Measurements from ENCODE around the gene RBMS3. TPM values are rescaled to one million over a fixed set of nuclear protein-coding genes. Genes with fewer than 3 reads are reported as not detected.

The RBMS3 gene
- total and polyA plus RNA-seq, 4 donors = 4.8 to 117 (median 29.4) TPM

DNA sequence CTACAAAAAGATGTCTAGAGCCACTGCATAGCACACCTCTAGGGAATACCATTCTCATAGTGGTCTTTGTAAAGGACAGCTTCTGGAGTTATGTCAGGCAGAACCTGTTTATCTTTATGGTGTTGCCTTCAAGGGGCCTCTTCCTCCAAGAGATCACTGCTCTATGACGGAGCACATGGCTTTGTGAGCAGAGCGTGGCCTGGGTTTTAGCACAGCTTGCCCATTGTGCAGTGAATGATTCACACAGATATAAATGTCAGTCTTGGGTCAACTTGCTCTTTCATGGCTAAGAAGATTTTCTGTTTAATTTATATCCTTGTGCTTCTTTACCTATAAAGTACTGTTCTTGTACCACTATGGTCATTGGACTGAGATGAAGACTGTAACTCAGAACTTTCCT lies 41.5 kb upstream of the RBMS3 start:
- no peak for DNase-seq
- 93 to 98% methylated on average over 2 of the region's 2 CpGs for WGBS, 2 donors
- no peak overlapping the region for H3K27ac ChIP-seq (ENCODE audit: low read depth in 1 of 2, low read length in 1 of 2)
- peaks cover 0 to 3% (median 0%) of the 10 kb centered on the region in 4 donors for H3K9me3 ChIP-seq (ENCODE audit: control insufficient read depth in 4 of 4, insufficient read depth in 3 of 4, low read length in 3 of 4)
- no peak overlapping the region for H3K4me3 ChIP-seq
- TF ChIP-seq, protein P1, sequence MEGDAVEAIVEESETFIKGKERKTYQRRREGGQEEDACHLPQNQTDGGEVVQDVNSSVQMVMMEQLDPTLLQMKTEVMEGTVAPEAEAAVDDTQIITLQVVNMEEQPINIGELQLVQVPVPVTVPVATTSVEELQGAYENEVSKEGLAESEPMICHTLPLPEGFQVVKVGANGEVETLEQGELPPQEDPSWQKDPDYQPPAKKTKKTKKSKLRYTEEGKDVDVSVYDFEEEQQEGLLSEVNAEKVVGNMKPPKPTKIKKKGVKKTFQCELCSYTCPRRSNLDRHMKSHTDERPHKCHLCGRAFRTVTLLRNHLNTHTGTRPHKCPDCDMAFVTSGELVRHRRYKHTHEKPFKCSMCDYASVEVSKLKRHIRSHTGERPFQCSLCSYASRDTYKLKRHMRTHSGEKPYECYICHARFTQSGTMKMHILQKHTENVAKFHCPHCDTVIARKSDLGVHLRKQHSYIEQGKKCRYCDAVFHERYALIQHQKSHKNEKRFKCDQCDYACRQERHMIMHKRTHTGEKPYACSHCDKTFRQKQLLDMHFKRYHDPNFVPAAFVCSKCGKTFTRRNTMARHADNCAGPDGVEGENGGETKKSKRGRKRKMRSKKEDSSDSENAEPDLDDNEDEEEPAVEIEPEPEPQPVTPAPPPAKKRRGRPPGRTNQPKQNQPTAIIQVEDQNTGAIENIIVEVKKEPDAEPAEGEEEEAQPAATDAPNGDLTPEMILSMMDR (IDR thresholded peaks at IDR 0.05; ENCODE audit: control extremely low read depth, extremely low read depth) = no peak
- ATAC-seq (ENCODE audit: insufficient read depth, low FRiP score) = no peak
- no peak overlapping the region for H3K9ac ChIP-seq (ENCODE audit: insufficient read depth in 1 of 2, low read length in 2 of 2)
- H3K27me3 ChIP-seq (ENCODE audit: control insufficient read depth in 3 of 3, insufficient read depth in 3 of 3, low read length in 2 of 3) = no peaks in the 10 kb centered on the region
- H3K4me1 ChIP-seq (ENCODE audit: control insufficient read depth in 5 of 5, insufficient read depth in 5 of 5, low read length in 5 of 5) = no peaks in the 10 kb centered on the region
- no peaks in the 10 kb centered on the region for H3K36me3 ChIP-seq (ENCODE audit: control insufficient read depth in 4 of 4, insufficient read depth in 4 of 4, low read length in 4 of 4)

DNA sequence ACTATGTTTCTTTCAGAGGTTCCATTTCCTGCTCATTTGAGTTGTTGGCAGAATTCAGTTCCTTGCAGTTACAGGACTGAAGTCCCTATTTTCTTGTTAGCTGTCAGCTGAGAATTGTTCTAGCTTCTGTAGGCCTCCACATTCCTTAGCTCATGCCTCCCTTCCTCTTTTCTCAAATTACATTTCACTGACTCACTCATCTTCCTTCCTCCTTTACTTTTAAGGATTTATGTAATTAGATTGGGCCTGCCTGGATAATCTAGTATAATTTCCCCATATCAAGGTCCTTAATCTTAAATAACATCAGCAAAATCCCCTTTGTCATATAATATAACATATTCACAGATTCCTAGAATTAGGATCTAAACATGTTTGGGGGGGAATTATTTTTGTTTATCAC lies 40.6 kb upstream of the RBMS3 start:
- H3K9ac ChIP-seq (ENCODE audit: insufficient read depth in 1 of 2, low read length in 2 of 2) = no peak overlapping the region
- ATAC-seq (ENCODE audit: insufficient read depth, low FRiP score) (peak; percentile 34), DNase-seq (no peak)
- no peak overlapping the region for H3K4me3 ChIP-seq
- H3K36me3 ChIP-seq (ENCODE audit: control insufficient read depth in 4 of 4, insufficient read depth in 4 of 4, low read length in 4 of 4) = no peaks in the 10 kb centered on the region
- TF ChIP-seq, protein P1 (IDR thresholded peaks at IDR 0.05; ENCODE audit: control extremely low read depth, extremely low read depth) = no peak
- no peaks in the 10 kb centered on the region for H3K4me1 ChIP-seq (ENCODE audit: control insufficient read depth in 5 of 5, insufficient read depth in 5 of 5, low read length in 5 of 5)
- peaks cover 0 to 3% (median 0%) of the 10 kb centered on the region in 4 donors for H3K9me3 ChIP-seq (ENCODE audit: control insufficient read depth in 4 of 4, insufficient read depth in 3 of 4, low read length in 3 of 4)
- no peaks in the 10 kb centered on the region for H3K27me3 ChIP-seq (ENCODE audit: control insufficient read depth in 3 of 3, insufficient read depth in 3 of 3, low read length in 2 of 3)
- H3K27ac ChIP-seq (ENCODE audit: low read depth in 1 of 2, low read length in 1 of 2) = no peak overlapping the region

DNA sequence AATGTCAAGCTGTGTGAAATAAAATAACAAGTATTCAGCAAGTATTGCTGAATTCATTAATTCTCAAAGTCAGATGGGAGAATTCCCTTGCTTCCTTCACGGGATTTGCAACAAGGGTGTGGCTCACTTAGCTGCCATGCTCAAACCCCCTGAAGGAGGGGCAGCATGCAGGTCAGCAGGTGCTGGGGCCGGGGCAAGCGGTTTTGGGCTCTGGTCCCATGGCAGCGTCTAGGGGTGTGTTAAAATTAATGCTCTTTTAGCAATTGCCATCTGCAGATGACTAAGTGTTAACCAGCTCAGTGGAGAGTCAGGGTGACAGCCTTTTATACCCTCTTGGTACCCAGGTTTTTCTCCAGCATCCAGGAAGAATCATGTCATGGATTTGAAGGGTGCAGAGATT lies 40.0 kb upstream of the RBMS3 start:
- Histone ChIP-seq H3K36me3 (ENCODE audit: control insufficient read depth in 4 of 4, insufficient read depth in 4 of 4, low read length in 4 of 4) (no peaks in the 10 kb centered on the region), H3K4me1 (ENCODE audit: control insufficient read depth in 5 of 5, insufficient read depth in 5 of 5, low read length in 5 of 5) (no peaks in the 10 kb centered on the region), H3K9ac (ENCODE audit: insufficient read depth in 1 of 2, low read length in 2 of 2) (no peak overlapping the region), H3K4me3 (no peak overlapping the region), H3K27me3 (ENCODE audit: control insufficient read depth in 3 of 3, insufficient read depth in 3 of 3, low read length in 2 of 3) (no peaks in the 10 kb centered on the region), H3K9me3 (ENCODE audit: control insufficient read depth in 4 of 4, insufficient read depth in 3 of 4, low read length in 3 of 4) (peaks cover 0 to 3% (median 0%) of the 10 kb centered on the region in 4 donors), H3K27ac (ENCODE audit: low read depth in 1 of 2, low read length in 1 of 2) (no peak overlapping the region)
- ATAC-seq (ENCODE audit: insufficient read depth, low FRiP score) (no peak), DNase-seq (no peak)
- TF ChIP-seq, protein P1 (IDR thresholded peaks at IDR 0.05; ENCODE audit: control extremely low read depth, extremely low read depth) = no peak
- 94% methylated on average over 4 of the region's 4 CpGs for WGBS, 2 donors

DNA sequence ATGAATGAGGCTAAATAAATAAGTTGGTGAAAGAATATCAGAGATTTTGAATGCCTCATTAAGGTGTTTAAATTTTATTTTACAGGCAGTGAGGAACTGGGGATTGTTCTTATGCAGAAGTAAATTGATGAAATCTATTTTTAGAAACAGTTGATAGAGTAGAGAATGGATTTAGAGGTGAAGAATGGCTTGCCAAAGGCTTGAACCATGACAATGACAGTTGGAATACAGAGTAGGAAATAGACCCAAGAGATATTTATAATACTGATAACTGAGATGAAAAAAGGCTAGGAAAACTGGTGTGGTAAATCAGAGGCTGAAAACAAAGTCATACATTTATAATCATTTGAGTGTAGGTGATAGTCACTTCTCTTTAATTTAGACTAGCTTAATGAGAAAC lies 39.0 kb upstream of the RBMS3 start:
- Histone ChIP-seq H3K9me3 (ENCODE audit: control insufficient read depth in 4 of 4, insufficient read depth in 3 of 4, low read length in 3 of 4) (peaks cover 0 to 3% (median 0%) of the 10 kb centered on the region in 4 donors), H3K27ac (ENCODE audit: low read depth in 1 of 2, low read length in 1 of 2) (no peak overlapping the region), H3K4me3 (no peak overlapping the region), H3K9ac (ENCODE audit: insufficient read depth in 1 of 2, low read length in 2 of 2) (no peak overlapping the region), H3K27me3 (ENCODE audit: control insufficient read depth in 3 of 3, insufficient read depth in 3 of 3, low read length in 2 of 3) (no peaks in the 10 kb centered on the region), H3K4me1 (ENCODE audit: control insufficient read depth in 5 of 5, insufficient read depth in 5 of 5, low read length in 5 of 5) (no peaks in the 10 kb centered on the region), H3K36me3 (ENCODE audit: control insufficient read depth in 4 of 4, insufficient read depth in 4 of 4, low read length in 4 of 4) (no peaks in the 10 kb centered on the region)
- DNase-seq (no peak), ATAC-seq (ENCODE audit: insufficient read depth, low FRiP score) (no peak)
- TF ChIP-seq, protein P1 (IDR thresholded peaks at IDR 0.05; ENCODE audit: control extremely low read depth, extremely low read depth) = no peak

Measured in lung (tissue), 12 donors.